SK-N-SH treated with all-trans-retinoic acid at 6 μM for 48 hours (cell line): Measurements from ENCODE around the gene AP1AR.

Experiments used
- ATAC-seq: fragments of 200-7000 bp; cut with Tn5 transposase; 3 replicates; pipeline ENCODE4 v1.9.1; 2020; ENCODE audit warnings: mild to moderate bottlenecking, moderate library complexity
- ARNTL ChIP-seq: fragments of 450-650 bp; formaldehyde crosslinking; IDR thresholded peaks from 2 replicates; pipeline ENCODE4 v1.5.0; 2020; ENCODE audit warnings: low read depth, mild to moderate bottlenecking, moderate library complexity, borderline replicate concordance
- BACH2 ChIP-seq: fragments of 250-450 bp; sonication (Bioruptor Pico); IDR thresholded peaks from 2 replicates; pipeline ENCODE4 v1.9.0; 2021; ENCODE audit warnings: mild to moderate bottlenecking, borderline replicate concordance
- CREB5 ChIP-seq: fragments of 250-450 bp; sonication (Bioruptor Pico); IDR thresholded peaks from 2 replicates; pipeline ENCODE4 v1.5.1; 2020; ENCODE audit warnings: low read depth, mild to moderate bottlenecking, moderate library complexity
- CSDC2 ChIP-seq: fragments of 250-450 bp; sonication (Bioruptor Pico); IDR thresholded peaks from 2 replicates; pipeline ENCODE4 v1.5.0; 2020; ENCODE audit warnings: mild to moderate bottlenecking, moderate library complexity
- CSRNP3 ChIP-seq: fragments of 250-450 bp; sonication (Bioruptor Pico); IDR thresholded peaks from 2 replicates; pipeline ENCODE4 v1.5.1; 2021; ENCODE audit warnings: mild to moderate bottlenecking, moderate library complexity
- ESRRG ChIP-seq: fragments of 250-450 bp; sonication (Bioruptor Pico); IDR thresholded peaks from 2 replicates; pipeline ENCODE4 v1.6.1; 2021; ENCODE audit warnings: mild to moderate bottlenecking
- GLIS3 ChIP-seq: fragments of 250-450 bp; sonication (Bioruptor Pico); IDR thresholded peaks from 2 replicates; pipeline ENCODE4 v1.5.0; 2020; ENCODE audit warnings: mild to moderate bottlenecking, moderate library complexity
- ISL1 ChIP-seq: fragments of 250-450 bp; sonication (Bioruptor Pico); IDR thresholded peaks from 2 replicates; pipeline ENCODE4 v2.1.2; 2022; ENCODE audit warnings: mild to moderate bottlenecking, moderate library complexity
- POU6F1 ChIP-seq: fragments of 250-450 bp; sonication (Bioruptor Pico); IDR thresholded peaks from 2 replicates; pipeline ENCODE4 v1.8.0; 2021; ENCODE audit warnings: low read depth, mild to moderate bottlenecking, moderate library complexity, borderline replicate concordance
- PPARA ChIP-seq: fragments of 250-450 bp; sonication (Bioruptor Pico); IDR thresholded peaks from 2 replicates; pipeline ENCODE4 v1.5.0; 2020; ENCODE audit warnings: mild to moderate bottlenecking, borderline replicate concordance
- RARB ChIP-seq: fragments of 250-450 bp; sonication (Bioruptor Pico); IDR thresholded peaks from 2 replicates; pipeline ENCODE4 v1.8.0; 2021; ENCODE audit warnings: mild to moderate bottlenecking, moderate library complexity
- SNAI2 ChIP-seq: fragments of 250-450 bp; sonication (Bioruptor Pico); IDR thresholded peaks from 2 replicates; pipeline ENCODE4 v1.5.0; 2020; ENCODE audit warnings: mild to moderate bottlenecking, moderate library complexity
- TCF4 ChIP-seq: fragments of 250-450 bp; sonication (Bioruptor Pico); IDR thresholded peaks from 2 replicates; pipeline ENCODE4 v1.8.0; 2021; ENCODE audit warnings: mild to moderate bottlenecking, moderate library complexity, borderline replicate concordance
- TOX ChIP-seq: fragments of 250-450 bp; sonication (Bioruptor Pico); IDR thresholded peaks from 2 replicates; pipeline ENCODE4 v1.8.0; 2021; ENCODE audit warnings: mild to moderate bottlenecking, moderate library complexity, borderline replicate concordance
- TSHZ2 ChIP-seq: fragments of 250-450 bp; sonication (Bioruptor Pico); IDR thresholded peaks from 2 replicates; pipeline ENCODE4 v1.5.0; 2020; ENCODE audit warnings: mild to moderate bottlenecking, moderate library complexity
- ZC3H10 ChIP-seq: fragments of 250-450 bp; sonication (Bioruptor Pico); IDR thresholded peaks from 2 replicates; pipeline ENCODE4 v1.5.1; 2021; ENCODE audit warnings: mild to moderate bottlenecking, moderate library complexity
- ZFP3 ChIP-seq: fragments of 250-450 bp; sonication (Bioruptor Pico); IDR thresholded peaks from 2 replicates; pipeline ENCODE4 v1.5.0; 2020; ENCODE audit warnings: mild to moderate bottlenecking, moderate library complexity
- ZFP30 ChIP-seq: fragments of 450-650 bp; formaldehyde crosslinking; IDR thresholded peaks from 2 replicates; pipeline ENCODE4 v1.5.0; 2022; ENCODE audit warnings: mild to moderate bottlenecking, moderate library complexity
- ZNF565 ChIP-seq: fragments of 450-650 bp; formaldehyde crosslinking; conservative IDR thresholded peaks from 2 replicates; pipeline ENCODE4 v1.5.0; 2020; ENCODE audit warnings: low read depth, mild to moderate bottlenecking, moderate library complexity
- ZNF70 ChIP-seq: fragments of 450-650 bp; formaldehyde crosslinking; IDR thresholded peaks from 2 replicates; pipeline ENCODE4 v1.5.0; 2020; ENCODE audit warnings: mild to moderate bottlenecking, moderate library complexity
- ZNF8 ChIP-seq: fragments of 450-650 bp; formaldehyde crosslinking; IDR thresholded peaks from 2 replicates; pipeline ENCODE4 v1.5.0; 2020; ENCODE audit warnings: mild to moderate bottlenecking, moderate library complexity

AP1AR gene

GRCh38 chr4:112213091-112213490, 18.5 kb upstream of the AP1AR start:
- TF ChIP-seq ARNTL (CRISPR knock-in tag) (no peak), ZFP3 (CRISPR knock-in tag) (no peak)
- no peak for ATAC-seq

- TF ChIP-seq TSHZ2 (CRISPR knock-in tag): no peak
- no peak for ATAC-seq
Measured at GRCh38 chr4:112213856-112214255, 17.7 kb upstream of the AP1AR start.

- peak; percentile 70 for ATAC-seq
- TF ChIP-seq POU6F1 (CRISPR knock-in tag) (no peak), CSRNP3 (no peak), TCF4 (CRISPR knock-in tag) (no peak), PPARA (CRISPR knock-in tag) (no peak), SNAI2 (CRISPR knock-in tag) (no peak), BACH2 (CRISPR knock-in tag) (no peak), ESRRG (no peak), GLIS3 (no peak), CSDC2 (CRISPR knock-in tag) (no peak), ISL1 (CRISPR knock-in tag) (no peak), ZFP30 (CRISPR knock-in tag) (no peak)
Measured at GRCh38 chr4:112214390-112215264, 17.0 kb upstream of the AP1AR start.

GRCh38 chr4:112219826-112220366, 11.7 kb upstream of the AP1AR start:
- ATAC-seq: no peak
- TF ChIP-seq ESRRG (no peak), TOX (no peak), RARB (CRISPR knock-in tag) (no peak), TSHZ2 (CRISPR knock-in tag) (no peak), POU6F1 (CRISPR knock-in tag) (no peak), BACH2 (CRISPR knock-in tag) (no peak), GLIS3 (no peak), CSDC2 (CRISPR knock-in tag) (no peak), PPARA (CRISPR knock-in tag) (no peak), TCF4 (CRISPR knock-in tag) (no peak), CREB5 (no peak), ZNF8 (no peak), ZNF565 (CRISPR knock-in tag) (no peak), ISL1 (CRISPR knock-in tag) (no peak), ZNF70 (CRISPR knock-in tag) (no peak), SNAI2 (CRISPR knock-in tag) (no peak), ARNTL (CRISPR knock-in tag) (no peak), ZC3H10 (no peak)
